ENCODE data around the gene CCSER2. TPM values are rescaled to one million over a fixed set of nuclear protein-coding genes. Genes with fewer than 3 reads are reported as not detected.

The CCSER2 gene
- total and polyA plus RNA-seq, 7 donors = 10.2 to 101 (median 83.2) TPM

DNA sequence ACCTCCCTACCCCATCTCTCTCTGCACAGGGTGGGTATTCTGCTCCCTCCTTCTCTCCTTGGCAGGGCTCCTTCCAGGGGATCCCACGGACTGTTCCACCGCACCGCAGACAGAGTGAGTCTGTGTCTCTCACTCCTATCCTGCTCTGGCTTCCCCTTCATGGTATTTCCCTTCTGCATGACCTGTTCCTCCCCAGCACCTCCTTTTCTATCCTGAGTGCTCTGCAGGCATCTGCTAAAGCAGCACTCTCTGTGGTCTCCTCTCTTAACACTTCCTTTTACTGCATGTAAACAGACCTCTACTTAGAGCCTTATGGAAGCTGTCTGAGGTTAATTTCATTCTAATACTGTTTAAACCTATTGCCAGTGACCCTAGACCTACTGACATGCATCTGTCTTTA is 171.5 kb downstream of the CCSER2 start:
- TF ChIP-seq EP300 (IDR thresholded peaks at IDR 0.05) (no peak), POLR2A (IDR thresholded peaks at IDR 0.05) (no peak), POLR2AphosphoS5 (IDR thresholded peaks at IDR 0.05) (no peak)
- TF ChIP-seq, protein P1, sequence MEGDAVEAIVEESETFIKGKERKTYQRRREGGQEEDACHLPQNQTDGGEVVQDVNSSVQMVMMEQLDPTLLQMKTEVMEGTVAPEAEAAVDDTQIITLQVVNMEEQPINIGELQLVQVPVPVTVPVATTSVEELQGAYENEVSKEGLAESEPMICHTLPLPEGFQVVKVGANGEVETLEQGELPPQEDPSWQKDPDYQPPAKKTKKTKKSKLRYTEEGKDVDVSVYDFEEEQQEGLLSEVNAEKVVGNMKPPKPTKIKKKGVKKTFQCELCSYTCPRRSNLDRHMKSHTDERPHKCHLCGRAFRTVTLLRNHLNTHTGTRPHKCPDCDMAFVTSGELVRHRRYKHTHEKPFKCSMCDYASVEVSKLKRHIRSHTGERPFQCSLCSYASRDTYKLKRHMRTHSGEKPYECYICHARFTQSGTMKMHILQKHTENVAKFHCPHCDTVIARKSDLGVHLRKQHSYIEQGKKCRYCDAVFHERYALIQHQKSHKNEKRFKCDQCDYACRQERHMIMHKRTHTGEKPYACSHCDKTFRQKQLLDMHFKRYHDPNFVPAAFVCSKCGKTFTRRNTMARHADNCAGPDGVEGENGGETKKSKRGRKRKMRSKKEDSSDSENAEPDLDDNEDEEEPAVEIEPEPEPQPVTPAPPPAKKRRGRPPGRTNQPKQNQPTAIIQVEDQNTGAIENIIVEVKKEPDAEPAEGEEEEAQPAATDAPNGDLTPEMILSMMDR (IDR thresholded peaks at IDR 0.05) = no peak
- Histone ChIP-seq H3K27me3 (no peaks in the 10 kb centered on the region), H3K36me3 (no peaks in the 10 kb centered on the region), H3K4me3 (no peak overlapping the region), H3K4me1 (peaks cover 0 to 10% (median 3%) of the 10 kb centered on the region in 4 donors), H3K27ac (no peak overlapping the region), H3K9me3 (no peaks in the 10 kb centered on the region)
- intact Hi-C loops (cut with DNase I) = no loop called here
- no peak for DNase-seq
- 58 to 76% methylated on average over 3 of the region's 3 CpGs for WGBS, 2 donors

- no peaks in the 10 kb centered on the region for H3K27me3 ChIP-seq
- no peaks in the 10 kb centered on the region for H3K9me3 ChIP-seq
- peaks cover 0 to 22% (median 14%) of the 10 kb centered on the region in 4 donors for H3K36me3 ChIP-seq
- peaks cover 0 to 12% (median 3%) of the 10 kb centered on the region in 4 donors for H3K4me1 ChIP-seq
- intact Hi-C loops (cut with DNase I) = no loop called here
- TF ChIP-seq EP300 (IDR thresholded peaks at IDR 0.05) (no peak), POLR2AphosphoS5 (IDR thresholded peaks at IDR 0.05) (no peak), POLR2A (IDR thresholded peaks at IDR 0.05) (no peak)
- TF ChIP-seq, protein P1 (IDR thresholded peaks at IDR 0.05) = no peak
- no peak overlapping the region for H3K27ac ChIP-seq
- no peak for DNase-seq
- 87 to 90% methylated on average over 3 of the region's 3 CpGs for WGBS, 2 donors
- H3K4me3 ChIP-seq = no peak overlapping the region
Measured at GRCh38 chr10:84510121-84510520, 181.7 kb downstream of the CCSER2 start.

DNA sequence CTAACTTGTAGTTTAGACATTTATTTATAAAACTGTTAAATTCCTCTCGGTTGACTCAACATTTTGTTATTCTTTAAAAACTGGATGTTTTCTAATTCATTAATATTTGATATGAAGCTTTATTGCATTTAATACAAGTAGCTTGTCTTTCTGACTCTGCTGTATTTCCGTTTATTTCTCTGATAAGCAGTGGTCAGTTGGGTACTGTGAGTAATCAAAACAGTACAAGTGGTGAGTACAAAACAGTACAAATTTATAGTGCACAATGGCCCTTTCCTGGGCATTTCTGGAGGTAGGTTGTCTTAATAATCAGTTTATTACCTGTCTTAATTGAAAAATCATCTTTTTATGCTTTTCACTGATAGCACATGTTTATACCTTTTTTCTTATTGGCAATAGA is 182.7 kb downstream of the CCSER2 start:
- Histone ChIP-seq H3K27ac (no peak overlapping the region), H3K36me3 (peaks cover 0 to 32% (median 14%) of the 10 kb centered on the region in 4 donors), H3K4me3 (no peak overlapping the region), H3K4me1 (peaks cover 0 to 12% (median 3%) of the 10 kb centered on the region in 4 donors), H3K9me3 (no peaks in the 10 kb centered on the region), H3K27me3 (no peaks in the 10 kb centered on the region)
- WGBS, 2 donors = 92 to 96% methylated on average over 2 of the region's 2 CpGs
- no peak for DNase-seq
- TF ChIP-seq POLR2AphosphoS5 (IDR thresholded peaks at IDR 0.05) = no peak
- TF ChIP-seq, protein P1 (IDR thresholded peaks at IDR 0.05) = no peak
- no peak for TF ChIP-seq EP300 (IDR thresholded peaks at IDR 0.05)
- intact Hi-C loops (cut with DNase I) = no loop called here

- Histone ChIP-seq H3K27ac (no peak overlapping the region), H3K9me3 (no peaks in the 10 kb centered on the region), H3K27me3 (no peaks in the 10 kb centered on the region), H3K4me3 (no peak overlapping the region), H3K4me1 (peaks cover 0 to 12% (median 3%) of the 10 kb centered on the region in 4 donors), H3K36me3 (peaks cover 0 to 37% (median 14%) of the 10 kb centered on the region in 4 donors)
- intact Hi-C loops (cut with DNase I) = no loop called here
- TF ChIP-seq EP300 (IDR thresholded peaks at IDR 0.05) (no peak), POLR2A (IDR thresholded peaks at IDR 0.05) (no peak), POLR2AphosphoS5 (IDR thresholded peaks at IDR 0.05) (no peak)
- TF ChIP-seq, protein P1 (IDR thresholded peaks at IDR 0.05) = no peak
- no peak for DNase-seq
- 93% methylated on average over 5 of the region's 5 CpGs for whole genome bisulfite sequencing, 2 donors
Measured at GRCh38 chr10:84511709-84512285, 183.4 kb downstream of the CCSER2 start.

GRCh38 chr10:84517554-84517953 is 189.2 kb downstream of the CCSER2 start:
- Histone ChIP-seq H3K4me3 (no peak overlapping the region), H3K27ac (no peak overlapping the region), H3K4me1 (peaks cover 0 to 1% (median 0%) of the 10 kb centered on the region in 4 donors), H3K27me3 (no peaks in the 10 kb centered on the region), H3K36me3 (peaks cover 0 to 37% (median 14%) of the 10 kb centered on the region in 4 donors), H3K9me3 (no peaks in the 10 kb centered on the region)
- 28 to 78% methylated on average over 4 of the region's 4 CpGs for WGBS, 2 donors
- intact Hi-C loops (cut with DNase I) = no loop called here
- no peak for DNase-seq
- TF ChIP-seq POLR2AphosphoS5 (IDR thresholded peaks at IDR 0.05) (no peak), EP300 (IDR thresholded peaks at IDR 0.05) (no peak), POLR2A (IDR thresholded peaks at IDR 0.05) (no peak)
- TF ChIP-seq, protein P1 (IDR thresholded peaks at IDR 0.05) = no peak
